ENCODE results near the gene CCND1. TPM values are rescaled to one million over a fixed set of nuclear protein-coding genes. Genes with fewer than 3 reads are reported as not detected.

The CCND1 gene
- total and polyA plus RNA-seq, 9 of the 15 experiments (the other 6 are each of a cell fraction or from before 2014, with no cell fraction given): 0.04 to 23.3 (median 3.8) TPM

- TF ChIP-seq CHD7 (IDR thresholded peaks at IDR 0.05; ENCODE audit: low read depth, low read length) (no peak), SRF (CRISPR knock-in tag; IDR thresholded peaks at IDR 0.05) (no peak), NFIC (IDR thresholded peaks at IDR 0.05) (no peak), ZNF609 (CRISPR knock-in tag; IDR thresholded peaks at IDR 0.05; ENCODE audit: borderline replicate concordance) (no peak), ZBTB11 (CRISPR knock-in tag; IDR thresholded peaks at IDR 0.05) (no peak), RBM14 (IDR thresholded peaks at IDR 0.05; ENCODE audit: borderline replicate concordance, insufficient read depth, low read depth, low read length) (no peak), DACH1 (IDR thresholded peaks at IDR 0.05; ENCODE audit: partially characterized antibody) (no peak)
These were observed 31.6 kb upstream of the CCND1 start (continued) for GRCh38 chr11:69609351-69609750.
